GM21717 (cell line): ENCODE results near the gene SLC2A5.

ENCODE experiments used
- ATAC-seq: cut with Tn5 transposase; IDR thresholded peaks from one replicate; pipeline ENCODE4 v1.9.1; 2021; ENCODE audit warnings: mild to moderate bottlenecking, moderate library complexity; ENCODE audit not compliant: unreplicated experiment

Gene SLC2A5

GRCh38 chr1:9062846-9063245, 6.6 kb downstream of the SLC2A5 start:
- no peak for ATAC-seq

GRCh38 chr1:9062021-9062471, 7.4 kb downstream of the SLC2A5 start:
- ATAC-seq, result no peak

GRCh38 chr1:9061252-9061960, 8.0 kb downstream of the SLC2A5 start:
- ATAC-seq, result no peak

GRCh38 chr1:9059891-9060744, 9.3 kb downstream of the SLC2A5 start:
- ATAC-seq, result no peak

GRCh38 chr1:9058465-9058864, 11.0 kb downstream of the SLC2A5 start:
- no peak for ATAC-seq

- no peak for ATAC-seq
Measured at GRCh38 chr1:9057851-9058250, 11.6 kb downstream of the SLC2A5 start.

GRCh38 chr1:9052272-9053049, 17.0 kb downstream of the SLC2A5 start:
- no peak for ATAC-seq

- no peak for ATAC-seq
Measured at GRCh38 chr1:9051379-9051778, 18.1 kb downstream of the SLC2A5 start.

- no peak for ATAC-seq
Measured at GRCh38 chr1:9050803-9051202, 18.6 kb downstream of the SLC2A5 start.

- no peak for ATAC-seq
Measured at GRCh38 chr1:9048551-9048950, 20.9 kb downstream of the SLC2A5 start.

- no peak for ATAC-seq
Measured at GRCh38 chr1:9047019-9047418, 22.4 kb downstream of the SLC2A5 start.

- ATAC-seq, result no peak
Measured at GRCh38 chr1:9045861-9046510, 23.4 kb downstream of the SLC2A5 start.

GRCh38 chr1:9044236-9044635, 25.2 kb downstream of the SLC2A5 start:
- ATAC-seq, result no peak

- ATAC-seq, result no peak
Measured at GRCh38 chr1:9042272-9042671, 27.2 kb downstream of the SLC2A5 start.

GRCh38 chr1:9041116-9041779, 28.2 kb downstream of the SLC2A5 start:
- no peak for ATAC-seq

GRCh38 chr1:9040659-9041030, 28.8 kb downstream of the SLC2A5 start:
- no peak for ATAC-seq

GRCh38 chr1:9039761-9040658, 29.4 kb downstream of the SLC2A5 start:
- no peak for ATAC-seq

GRCh38 chr1:9038881-9039760, 30.3 kb downstream of the SLC2A5 start:
- no peak for ATAC-seq

- no peak for ATAC-seq
Measured at GRCh38 chr1:9038338-9038650, 31.1 kb downstream of the SLC2A5 start.
